Urinary bladder (tissue), 4 donors: Measurements from ENCODE around the gene S100A9. TPM values are rescaled to one million over a fixed set of nuclear protein-coding genes. Genes with fewer than 3 reads are reported as not detected.

Experiments
- DNase-seq: peaks from one replicate; pipeline ENCODE4 v3.0.0-alpha.2; 2015; ENCODE audit errors: extremely low spot score
- H3K27ac ChIP-seq: one replicate; pipeline ENCODE4 v1.5.1; 2013; ENCODE audit warnings: low read depth, mild to moderate bottlenecking, moderate library complexity
- H3K36me3 ChIP-seq: one replicate; pipeline ENCODE4 v1.6.1; 2013; ENCODE audit warnings: mild to moderate bottlenecking, moderate library complexity; ENCODE audit not compliant: insufficient read depth
- H3K4me1 ChIP-seq: one replicate; pipeline ENCODE4 v1.6.1; 2013; ENCODE audit warnings: mild to moderate bottlenecking, moderate library complexity; ENCODE audit not compliant: insufficient read depth
- H3K4me3 ChIP-seq: one replicate; pipeline ENCODE4 v1.5.1; 2013; ENCODE audit warnings: low read depth, low read length
- WGBS: extraction: QIAGEN DNeasy Blood & Tissue Kit; methylation state at CpG from one replicate; pipeline ENCODE4 v1.1.7; 2013; 5-methylcytosine and 5-hydroxymethylcytosine counted together
- polyA plus RNA-seq: library from polyadenylated mRNA; stranded (reverse); fragments of 200-250 nt; gene quantifications from one replicate; pipeline ENCODE4 v1.2.3, GENCODE V29; 2013
- total RNA-seq: library from RNA; depleted of rRNA; stranded (reverse); fragments of >200 nt; gene quantifications from one replicate; pipeline ENCODE4 v1.2.3, GENCODE V29; 2014
- donor health status: healthy with polysubstance abuse.
- donor health status: healthy.

Gene S100A9
- total and polyA plus RNA-seq, 2 donors: 77.5 to 471 TPM

- WGBS: 85% methylated on average over 3 of the region's 3 CpGs
- Histone ChIP-seq H3K36me3 (no peaks in the 10 kb centered on the region), H3K4me3 (no peak overlapping the region), H3K27ac (no peak overlapping the region), H3K4me1 (no peaks in the 10 kb centered on the region)
- DNase-seq: no peak
Observed at GRCh38 chr1:153392822-153393221, 35.2 kb downstream of the S100A9 start.

DNA sequence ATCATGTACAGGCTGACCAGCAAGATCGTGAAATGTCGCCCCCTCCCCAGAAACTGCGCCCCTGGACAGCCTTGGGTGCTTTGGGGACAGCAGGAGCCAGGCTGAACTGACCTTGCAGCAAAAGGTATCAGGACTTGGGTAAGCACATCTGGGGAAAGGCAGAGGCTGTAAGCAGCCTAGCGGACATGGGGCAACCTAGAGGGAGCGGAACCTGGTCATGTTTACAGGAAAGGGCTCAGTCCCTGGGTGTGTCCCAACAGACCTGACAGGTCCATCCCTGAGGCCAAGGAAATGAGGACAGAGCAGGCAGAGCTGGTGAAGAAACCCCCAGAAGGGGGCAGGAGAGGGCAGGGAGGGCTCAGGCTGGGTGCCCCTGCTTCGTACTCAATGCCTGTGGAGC, 36.3 kb downstream of the S100A9 start:
- no peak for DNase-seq
- WGBS: 77% methylated on average over 6 of the region's 6 CpGs

GRCh38 chr1:153394391-153394790, 36.7 kb downstream of the S100A9 start:
- WGBS: 69% methylated on average over 5 of the region's 5 CpGs

More for the DNA sequence above, 36.3 kb downstream of the S100A9 start:
- no peak overlapping the region for H3K4me3 ChIP-seq
- no peaks in the 10 kb centered on the region for H3K4me1 ChIP-seq
- no peak overlapping the region for H3K27ac ChIP-seq
- no peaks in the 10 kb centered on the region for H3K36me3 ChIP-seq

GRCh38 chr1:153395136-153395685, 37.6 kb downstream of the S100A9 start:
- 76% methylated on average over 7 of the region's 7 CpGs for WGBS
- H3K27ac ChIP-seq: no peak overlapping the region
- no peak for DNase-seq
- H3K4me1 ChIP-seq: no peaks in the 10 kb centered on the region
- no peak overlapping the region for H3K4me3 ChIP-seq
- no peaks in the 10 kb centered on the region for H3K36me3 ChIP-seq

More at GRCh38 chr1:153394391-153394790, 36.7 kb downstream of the S100A9 start:
- Histone ChIP-seq H3K36me3 (no peaks in the 10 kb centered on the region), H3K4me3 (no peak overlapping the region), H3K4me1 (no peaks in the 10 kb centered on the region), H3K27ac (no peak overlapping the region)
- no peak for DNase-seq

DNA sequence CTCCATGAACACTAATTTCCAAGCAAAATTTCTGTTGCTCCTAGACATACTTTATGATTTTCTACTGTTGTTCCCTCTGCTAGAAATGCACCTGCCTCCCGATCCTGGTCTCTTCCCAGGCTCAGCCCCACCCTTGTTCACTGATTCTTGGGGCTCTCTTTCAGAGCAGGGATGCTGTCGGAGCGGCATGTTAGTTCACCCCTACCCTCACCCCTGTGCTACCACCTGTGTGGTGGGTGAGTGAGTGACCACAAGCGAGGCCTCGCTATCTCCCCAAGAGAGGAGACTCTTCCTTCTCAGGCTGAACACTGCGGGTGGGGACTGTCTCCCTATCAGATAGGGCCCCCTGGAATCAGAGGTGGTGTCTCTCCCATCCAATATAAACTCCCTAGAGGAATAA, 38.1 kb downstream of the S100A9 start:
- no peaks in the 10 kb centered on the region for H3K36me3 ChIP-seq
- DNase-seq: no peak
- no peaks in the 10 kb centered on the region for H3K4me1 ChIP-seq
- WGBS: 79% methylated on average over 6 of the region's 6 CpGs
- H3K27ac ChIP-seq: no peak overlapping the region
- H3K4me3 ChIP-seq: no peak overlapping the region

GRCh38 chr1:153396461-153396860, 38.8 kb downstream of the S100A9 start:
- 82% methylated on average over 6 of the region's 6 CpGs for WGBS
- Histone ChIP-seq H3K36me3 (no peaks in the 10 kb centered on the region), H3K4me1 (no peaks in the 10 kb centered on the region), H3K4me3 (no peak overlapping the region), H3K27ac (no peak overlapping the region)
- no peak for DNase-seq

GRCh38 chr1:153397051-153397923, 39.6 kb downstream of the S100A9 start:
- Histone ChIP-seq H3K4me1 (no peaks in the 10 kb centered on the region), H3K27ac (no peak overlapping the region), H3K4me3 (no peak overlapping the region), H3K36me3 (no peaks in the 10 kb centered on the region)
- WGBS: 80% methylated on average over 19 of the region's 19 CpGs
- no peak for DNase-seq

DNA sequence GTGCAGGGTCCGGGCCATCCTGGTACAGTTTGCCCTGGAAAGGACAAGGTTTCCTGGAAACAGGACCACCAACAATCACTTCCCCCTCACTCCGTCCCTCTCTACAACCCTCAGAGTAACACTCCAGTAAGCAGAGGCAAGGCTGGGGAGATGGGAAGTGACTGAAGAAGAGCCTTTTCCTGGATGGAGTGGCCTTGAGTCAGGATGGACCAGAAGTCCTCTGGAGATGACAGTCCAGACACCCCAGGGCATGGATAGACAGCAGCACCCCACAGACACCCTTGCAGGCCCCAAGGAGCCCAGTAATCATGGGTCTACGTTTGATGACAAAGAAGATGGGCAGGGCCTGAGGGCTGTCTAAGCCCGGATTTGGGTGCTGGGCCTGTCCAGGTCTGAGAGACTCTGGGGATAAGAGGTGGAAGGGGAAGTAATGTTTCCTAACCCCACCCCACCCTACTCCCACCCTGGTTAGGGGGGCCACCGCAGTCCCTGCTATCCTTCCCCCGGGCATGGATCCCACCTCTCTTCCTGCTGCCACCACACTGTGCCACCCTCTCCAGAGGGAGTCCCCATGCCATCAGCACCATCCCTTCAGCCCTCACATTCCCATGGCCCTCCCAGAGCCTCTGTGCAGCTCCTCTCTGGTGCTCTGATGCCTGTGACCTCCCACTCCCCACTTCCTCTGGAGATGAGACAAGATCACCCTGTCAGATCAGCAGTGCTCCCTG, 40.4 kb downstream of the S100A9 start:
- 77% methylated on average over 6 of the region's 6 CpGs for WGBS
- no peaks in the 10 kb centered on the region for H3K4me1 ChIP-seq
- H3K4me3 ChIP-seq: no peak overlapping the region
- DNase-seq: no peak
- no peak overlapping the region for H3K27ac ChIP-seq
- H3K36me3 ChIP-seq: no peaks in the 10 kb centered on the region

DNA sequence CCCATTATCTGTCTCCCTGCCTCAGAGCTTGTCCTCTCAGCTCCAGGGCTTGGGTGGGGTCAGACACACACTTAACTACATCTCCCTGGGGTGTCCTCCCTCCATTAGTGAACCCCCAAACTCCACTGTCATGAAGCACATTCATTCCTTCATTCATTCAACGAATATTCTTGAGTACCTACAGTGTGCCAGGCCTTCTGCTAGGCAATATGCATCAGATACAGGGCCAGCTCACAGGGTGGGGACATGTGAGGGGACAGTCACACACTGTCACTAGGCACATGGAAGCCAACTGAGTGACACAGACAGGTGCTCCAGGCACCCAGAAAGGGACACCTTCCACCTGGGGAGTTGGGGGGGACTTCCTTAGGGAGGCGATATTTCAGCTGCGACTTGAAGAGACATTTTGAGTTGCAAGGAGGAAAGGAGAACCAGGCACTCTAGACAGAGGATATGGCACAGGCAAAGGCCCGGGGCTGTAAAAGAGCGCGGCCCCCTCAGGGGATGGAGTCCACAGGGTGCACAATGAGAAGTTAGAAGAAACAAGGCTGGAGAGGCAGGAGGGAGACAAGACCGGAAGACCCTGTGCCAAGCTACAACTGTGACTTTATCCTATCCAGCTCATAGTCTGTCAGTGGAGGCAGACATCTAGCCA, 41.9 kb downstream of the S100A9 start:
- Histone ChIP-seq H3K4me1 (no peaks in the 10 kb centered on the region), H3K36me3 (no peaks in the 10 kb centered on the region), H3K4me3 (no peak overlapping the region), H3K27ac (no peak overlapping the region)
- DNase-seq: no peak
- WGBS: 88% methylated on average over 7 of the region's 7 CpGs

DNA sequence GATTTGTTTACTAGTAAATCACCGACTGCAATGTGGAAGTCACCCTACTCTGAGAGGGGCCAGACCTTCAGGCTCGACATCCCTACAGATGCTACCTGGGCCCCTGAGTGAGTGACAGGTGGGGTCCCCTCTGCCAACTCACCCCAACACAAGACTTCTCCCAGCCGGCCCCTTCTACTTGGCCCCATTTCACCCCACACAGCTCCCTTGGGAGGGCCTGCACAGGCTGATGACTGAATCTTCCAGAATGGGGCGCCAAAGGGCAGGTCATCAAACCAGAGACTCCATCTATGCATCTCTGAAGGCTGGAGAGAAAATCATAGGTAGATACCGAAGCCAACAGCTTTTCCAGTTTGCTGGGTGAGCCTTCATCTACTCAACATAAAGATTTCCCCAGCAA, 42.6 kb downstream of the S100A9 start:
- 59% methylated on average over 5 of the region's 5 CpGs for WGBS
- Histone ChIP-seq H3K27ac (no peak overlapping the region), H3K4me3 (no peak overlapping the region), H3K36me3 (no peaks in the 10 kb centered on the region), H3K4me1 (no peaks in the 10 kb centered on the region)
- no peak for DNase-seq

GRCh38 chr1:153401461-153401860, 43.8 kb downstream of the S100A9 start:
- Histone ChIP-seq H3K4me1 (no peaks in the 10 kb centered on the region), H3K36me3 (no peaks in the 10 kb centered on the region), H3K27ac (no peak overlapping the region), H3K4me3 (no peak overlapping the region)
- no peak for DNase-seq
- WGBS: 89% methylated on average over 9 of the region's 9 CpGs

GRCh38 chr1:153402226-153402625, 44.6 kb downstream of the S100A9 start:
- WGBS: 61% methylated on average over 2 of the region's 2 CpGs
- Histone ChIP-seq H3K4me1 (no peaks in the 10 kb centered on the region), H3K27ac (no peak overlapping the region), H3K36me3 (no peaks in the 10 kb centered on the region), H3K4me3 (no peak overlapping the region)
- no peak for DNase-seq

GRCh38 chr1:153403421-153404085, 45.9 kb downstream of the S100A9 start:
- Histone ChIP-seq H3K36me3 (no peaks in the 10 kb centered on the region), H3K4me3 (no peak overlapping the region), H3K27ac (no peak overlapping the region), H3K4me1 (no peaks in the 10 kb centered on the region)
- no peak for DNase-seq
- WGBS: 82% methylated on average over 11 of the region's 11 CpGs
